GM23338 (cell line): ENCODE measurements around the gene ASXL3. TPM values are rescaled to one million over a fixed set of nuclear protein-coding genes. Genes with fewer than 3 reads are reported as not detected.

ENCODE experiments used
- ATAC-seq: fragments of 200-7000 bp; cut with Tn5 transposase; 3 replicates; pipeline ENCODE4 v1.9.1; 2020
- DNase-seq: peaks from one replicate; pipeline ENCODE4 v3.0.0-alpha.2; 2015; ENCODE audit warnings: low spot score
- H2AFZ ChIP-seq: fragments of 200-600 bp; sonication (generic); 2 replicates; pipeline ENCODE4 v1.8.0; 2016; ENCODE audit warnings: antibody characterized with exemption, mild to moderate bottlenecking, moderate library complexity
- H3F3A ChIP-seq: fragments of 200-600 bp; sonication (generic); replicated peaks from 2 replicates; pipeline ENCODE4 v1.8.0; 2017; ENCODE audit warnings: antibody characterized with exemption, mixed run types, low read depth
- H3K27ac ChIP-seq: fragments of 200-600 bp; sonication (generic); 2 replicates; pipeline ENCODE4 v1.6.1; 2016; ENCODE audit warnings: low read depth
- H3K27me3 ChIP-seq: fragments of 200-600 bp; sonication (generic); 2 replicates; pipeline ENCODE4 v1.8.0; 2016; ENCODE audit warnings: mild to moderate bottlenecking, mixed run types, moderate library complexity; ENCODE audit not compliant: insufficient read depth
- H3K36me3 ChIP-seq: fragments of 200-600 bp; sonication (generic); 2 replicates; pipeline ENCODE4 v1.8.0; 2016; ENCODE audit warnings: mild to moderate bottlenecking; ENCODE audit not compliant: insufficient read depth
- H3K4me1 ChIP-seq: fragments of 200-600 bp; sonication (generic); 2 replicates; pipeline ENCODE4 v1.8.0; 2016; ENCODE audit warnings: mild to moderate bottlenecking, moderate library complexity; ENCODE audit not compliant: insufficient read depth
- H3K4me2 ChIP-seq: fragments of 200-600 bp; sonication (generic); 2 replicates; pipeline ENCODE4 v1.7.1; 2017; ENCODE audit warnings: mixed run types
- H3K4me3 ChIP-seq: fragments of 200-600 bp; sonication (generic); 2 replicates; pipeline ENCODE4 v1.6.1; 2016; ENCODE audit warnings: mixed run types
- H3K79me2 ChIP-seq: fragments of 200-600 bp; sonication (generic); replicated peaks from 2 replicates; pipeline ENCODE4 v1.8.0; 2017; ENCODE audit warnings: mild to moderate bottlenecking; ENCODE audit not compliant: insufficient read depth
- H3K9me2 ChIP-seq: fragments of 200-600 bp; sonication (generic); 2 replicates; pipeline ENCODE4 v1.8.0; 2017; ENCODE audit not compliant: insufficient read depth
- H4K20me1 ChIP-seq: fragments of 200-600 bp; sonication (generic); replicated peaks from 2 replicates; pipeline ENCODE4 v1.8.0; 2017; ENCODE audit warnings: mild to moderate bottlenecking; ENCODE audit not compliant: insufficient read depth
- H3K27ac Mint-ChIP-seq: 2 replicates; pipeline ENCODE4 v1.8.0; 2020; ENCODE audit warnings: inconsistent platforms, mild to moderate bottlenecking, moderate library complexity, mixed read lengths
- H3K27me3 Mint-ChIP-seq: 3 replicates; pipeline ENCODE4 v1.8.0; 2022; ENCODE audit warnings: low read depth, mild to moderate bottlenecking, moderate library complexity, mixed read lengths, inconsistent platforms; ENCODE audit not compliant: insufficient read depth, poor library complexity
- H3K36me3 Mint-ChIP-seq: 3 replicates; pipeline ENCODE4 v1.8.0; 2021; ENCODE audit warnings: low read depth, mild to moderate bottlenecking, inconsistent platforms, moderate library complexity, mixed read lengths
- H3K4me1 Mint-ChIP-seq: 3 replicates; pipeline ENCODE4 v1.8.0; 2020; ENCODE audit warnings: mild to moderate bottlenecking, inconsistent platforms, mixed read lengths
- H3K4me3 Mint-ChIP-seq: 3 replicates; pipeline ENCODE4 v1.8.0; 2021; ENCODE audit warnings: moderate library complexity, mild to moderate bottlenecking, inconsistent platforms, mixed read lengths
- H3K9me3 Mint-ChIP-seq: 3 replicates; pipeline ENCODE4 v1.8.0; 2020; ENCODE audit warnings: moderate library complexity, mild to moderate bottlenecking, inconsistent platforms, mixed read lengths
- CREB1 ChIP-seq: fragments of 250-450 bp; sonication (Bioruptor Pico); IDR thresholded peaks from 2 replicates; pipeline ENCODE4 v1.5.0; 2020; ENCODE audit warnings: low read depth, mild to moderate bottlenecking, moderate library complexity
- EZH2 ChIP-seq: fragments of 200-600 bp; sonication (generic); IDR thresholded peaks from one replicate; pipeline ENCODE4 v1.8.0; 2017; ENCODE audit warnings: antibody characterized with exemption, mild to moderate bottlenecking, low read depth; ENCODE audit not compliant: unreplicated experiment
- POLR2AphosphoS5 ChIP-seq: IDR thresholded peaks from 2 replicates; pipeline ENCODE4 v1.6.1; 2016; ENCODE audit warnings: antibody characterized with exemption, low read depth
- STAT1 ChIP-seq: IDR thresholded peaks from one replicate; pipeline ENCODE4 v1.6.1; 2016; ENCODE audit warnings: antibody characterized with exemption; ENCODE audit not compliant: unreplicated experiment
- ZNF331 ChIP-seq: fragments of 250-450 bp; sonication (Bioruptor Pico); IDR thresholded peaks from 2 replicates; pipeline ENCODE4 v1.5.0; 2020; ENCODE audit warnings: low read depth, mild to moderate bottlenecking, moderate library complexity
- ZNF462 ChIP-seq: fragments of 250-450 bp; sonication (Bioruptor Pico); IDR thresholded peaks from 2 replicates; pipeline ENCODE4 v1.5.0; 2020; ENCODE audit warnings: mild to moderate bottlenecking, moderate library complexity
- polyA plus RNA-seq: library from polyadenylated mRNA; unstranded; fragments of >200 nt; fragmentation: Nextera tagmentation; extraction: Ambion mirVana; gene quantifications from 2 replicates; pipeline ENCODE4 v1.2.1, GENCODE V29; 2016
- total RNA-seq: library from RNA; depleted of rRNA; stranded (reverse); fragments of >200 nt; shearing (Covaris generic); gene quantifications from 2 replicates; pipeline ENCODE4 v1.2.3, GENCODE V29; 2014

Gene ASXL3
- total and polyA plus RNA-seq, 2 experiments from 2014 or later: 0.23 to 1.4 TPM

- ATAC-seq: no peak
- Mint-ChIP-seq H3K4me3 (no peak overlapping the region), H3K27ac (no peak overlapping the region)
Measured at GRCh38 chr18:33571998-33572787, 5.8 kb upstream of the ASXL3 start.

More at GRCh38 chr18:33571998-33572787, 5.8 kb upstream of the ASXL3 start:
- H3K4me1 Mint-ChIP-seq: peaks cover 21% of the 10 kb centered on the region
- no peaks in the 10 kb centered on the region for H3K36me3 ChIP-seq
- DNase-seq: no peak
- H3K4me1 ChIP-seq: peaks cover 13% of the 10 kb centered on the region
- no peaks in the 10 kb centered on the region for H3K9me2 ChIP-seq
- no peaks in the 10 kb centered on the region for H3F3A ChIP-seq
- H3K4me3 ChIP-seq: no peak overlapping the region
- H3K9me3 Mint-ChIP-seq: peaks cover 7% of the 10 kb centered on the region
- H2AFZ ChIP-seq: no peak overlapping the region
- H3K27me3 Mint-ChIP-seq: peaks cover under 1% of the 10 kb centered on the region
- no peak overlapping the region for H3K27ac ChIP-seq
- H3K27me3 ChIP-seq: peaks cover 9% of the 10 kb centered on the region
- no peaks in the 10 kb centered on the region for H3K79me2 ChIP-seq
- H3K4me2 ChIP-seq: no peak overlapping the region
- peaks cover 7% of the 10 kb centered on the region; the same call in 1 of the 3 replicates for H3K36me3 Mint-ChIP-seq
- no peaks in the 10 kb centered on the region for H4K20me1 ChIP-seq
- TF ChIP-seq ZNF331 (no peak), EZH2 (no peak), ZNF462 (CRISPR knock-in tag) (no peak), STAT1 (no peak), POLR2AphosphoS5 (no peak), CREB1 (CRISPR knock-in tag) (no peak)
